ENCODE data around the gene LSM7. TPM values are rescaled to one million over a fixed set of nuclear protein-coding genes. Genes with fewer than 3 reads are reported as not detected.

The LSM7 gene
- polyA plus RNA-seq, 2 donors: 223 to 245 TPM

GRCh38 chr19:2345794-2346663 lies 17.6 kb upstream of the LSM7 start:
- H3K4me3 ChIP-seq (ENCODE audit: low read depth in 1 of 2, low read length in 2 of 2): no peak overlapping the region
- H3K27me3 ChIP-seq (ENCODE audit: control insufficient read depth in 1 of 2, insufficient read depth in 2 of 2, low read length in 2 of 2): no peaks in the 10 kb centered on the region
- no peak overlapping the region for H3K27ac ChIP-seq (ENCODE audit: low read depth in 2 of 2, low read length in 1 of 2)
- peaks cover 0 to 3% of the 10 kb centered on the region in 2 donors for H3K9me3 ChIP-seq (ENCODE audit: control insufficient read depth in 2 of 2, insufficient read depth in 1 of 2, low read depth in 1 of 2, low read length in 1 of 2)
- peaks cover 0 to 18% of the 10 kb centered on the region in 2 donors for H3K36me3 ChIP-seq (ENCODE audit: control insufficient read depth in 2 of 2, insufficient read depth in 2 of 2, low read length in 1 of 2)
- H3K4me1 ChIP-seq (ENCODE audit: control insufficient read depth in 2 of 2, insufficient read depth in 2 of 2, low read length in 1 of 2): peaks cover 0 to 7% of the 10 kb centered on the region in 2 donors
- 67 to 72% methylated on average over 25 of the region's 25 CpGs for WGBS, 2 donors

DNA sequence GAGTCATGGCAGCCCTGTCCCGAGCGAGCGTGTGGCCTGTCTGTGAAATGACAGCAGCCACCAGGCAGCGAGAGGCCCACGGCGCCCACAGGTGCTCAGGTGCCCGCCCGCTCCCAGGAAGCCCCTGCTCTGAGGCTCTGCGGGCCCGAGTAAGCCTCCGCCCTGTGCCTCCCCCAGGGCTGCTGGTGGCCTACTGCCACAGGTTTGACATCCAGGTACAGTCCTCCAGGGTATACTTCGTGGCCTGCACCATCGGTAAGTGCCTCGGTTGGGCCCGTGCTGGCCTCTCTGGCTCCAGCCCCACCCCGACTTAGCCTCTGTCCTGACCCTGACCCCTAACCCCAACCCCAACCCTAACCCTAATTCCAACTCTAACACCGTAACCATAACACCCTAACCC lies 16.7 kb upstream of the LSM7 start:
- peaks cover 0 to 19% of the 10 kb centered on the region in 2 donors for H3K36me3 ChIP-seq (ENCODE audit: control insufficient read depth in 2 of 2, insufficient read depth in 2 of 2, low read length in 1 of 2)
- peaks cover 0 to 3% of the 10 kb centered on the region in 2 donors for H3K9me3 ChIP-seq (ENCODE audit: control insufficient read depth in 2 of 2, insufficient read depth in 1 of 2, low read depth in 1 of 2, low read length in 1 of 2)
- H3K4me1 ChIP-seq (ENCODE audit: control insufficient read depth in 2 of 2, insufficient read depth in 2 of 2, low read length in 1 of 2): peaks cover 0 to 7% of the 10 kb centered on the region in 2 donors
- H3K27me3 ChIP-seq (ENCODE audit: control insufficient read depth in 1 of 2, insufficient read depth in 2 of 2, low read length in 2 of 2): no peaks in the 10 kb centered on the region
- no peak overlapping the region for H3K27ac ChIP-seq (ENCODE audit: low read depth in 2 of 2, low read length in 1 of 2)
- 96 to 97% methylated on average over 17 of the region's 17 CpGs for WGBS, 2 donors
- no peak overlapping the region for H3K4me3 ChIP-seq (ENCODE audit: low read depth in 1 of 2, low read length in 2 of 2)

GRCh38 chr19:2344381-2344870 lies 16.0 kb upstream of the LSM7 start:
- WGBS, 2 donors: 93 to 94% methylated on average over 24 of the region's 24 CpGs

GRCh38 chr19:2343289-2343982 lies 15.1 kb upstream of the LSM7 start:
- 91 to 94% methylated on average over 31 of the region's 31 CpGs for WGBS, 2 donors

More at GRCh38 chr19:2344381-2344870, 16.0 kb upstream of the LSM7 start:
- no peaks in the 10 kb centered on the region for H3K27me3 ChIP-seq (ENCODE audit: control insufficient read depth in 1 of 2, insufficient read depth in 2 of 2, low read length in 2 of 2)
- no peak overlapping the region for H3K27ac ChIP-seq (ENCODE audit: low read depth in 2 of 2, low read length in 1 of 2)
- peaks cover 0 to 25% of the 10 kb centered on the region in 2 donors for H3K36me3 ChIP-seq (ENCODE audit: control insufficient read depth in 2 of 2, insufficient read depth in 2 of 2, low read length in 1 of 2)
- H3K4me3 ChIP-seq (ENCODE audit: low read depth in 1 of 2, low read length in 2 of 2): no peak overlapping the region
- peaks cover 0 to 3% of the 10 kb centered on the region in 2 donors for H3K9me3 ChIP-seq (ENCODE audit: control insufficient read depth in 2 of 2, insufficient read depth in 1 of 2, low read depth in 1 of 2, low read length in 1 of 2)
- H3K4me1 ChIP-seq (ENCODE audit: control insufficient read depth in 2 of 2, insufficient read depth in 2 of 2, low read length in 1 of 2): peaks cover 0 to 7% of the 10 kb centered on the region in 2 donors

GRCh38 chr19:2342656-2343288 lies 14.4 kb upstream of the LSM7 start:
- Histone ChIP-seq H3K4me1 (ENCODE audit: control insufficient read depth in 2 of 2, insufficient read depth in 2 of 2, low read length in 1 of 2) (peaks cover 0 to 7% of the 10 kb centered on the region in 2 donors), H3K9me3 (ENCODE audit: control insufficient read depth in 2 of 2, insufficient read depth in 1 of 2, low read depth in 1 of 2, low read length in 1 of 2) (peaks cover 0 to 3% of the 10 kb centered on the region in 2 donors), H3K4me3 (ENCODE audit: low read depth in 1 of 2, low read length in 2 of 2) (no peak overlapping the region), H3K27ac (ENCODE audit: low read depth in 2 of 2, low read length in 1 of 2) (no peak overlapping the region), H3K27me3 (ENCODE audit: control insufficient read depth in 1 of 2, insufficient read depth in 2 of 2, low read length in 2 of 2) (no peaks in the 10 kb centered on the region), H3K36me3 (ENCODE audit: control insufficient read depth in 2 of 2, insufficient read depth in 2 of 2, low read length in 1 of 2) (peaks cover 0 to 25% of the 10 kb centered on the region in 2 donors)
- WGBS, 2 donors: 96 to 98% methylated on average over 22 to 29 of the region's 29 CpGs

More at GRCh38 chr19:2343289-2343982, 15.1 kb upstream of the LSM7 start:
- no peak overlapping the region for H3K4me3 ChIP-seq (ENCODE audit: low read depth in 1 of 2, low read length in 2 of 2)
- peaks cover 0 to 3% of the 10 kb centered on the region in 2 donors for H3K9me3 ChIP-seq (ENCODE audit: control insufficient read depth in 2 of 2, insufficient read depth in 1 of 2, low read depth in 1 of 2, low read length in 1 of 2)
- H3K27ac ChIP-seq (ENCODE audit: low read depth in 2 of 2, low read length in 1 of 2): no peak overlapping the region
- no peaks in the 10 kb centered on the region for H3K27me3 ChIP-seq (ENCODE audit: control insufficient read depth in 1 of 2, insufficient read depth in 2 of 2, low read length in 2 of 2)
- peaks cover 0 to 7% of the 10 kb centered on the region in 2 donors for H3K4me1 ChIP-seq (ENCODE audit: control insufficient read depth in 2 of 2, insufficient read depth in 2 of 2, low read length in 1 of 2)
- peaks cover 0 to 27% of the 10 kb centered on the region in 2 donors for H3K36me3 ChIP-seq (ENCODE audit: control insufficient read depth in 2 of 2, insufficient read depth in 2 of 2, low read length in 1 of 2)

- Histone ChIP-seq H3K9me3 (ENCODE audit: control insufficient read depth in 2 of 2, insufficient read depth in 1 of 2, low read depth in 1 of 2, low read length in 1 of 2) (peaks cover 0 to 3% of the 10 kb centered on the region in 2 donors), H3K27ac (ENCODE audit: low read depth in 2 of 2, low read length in 1 of 2) (no peak overlapping the region), H3K4me1 (ENCODE audit: control insufficient read depth in 2 of 2, insufficient read depth in 2 of 2, low read length in 1 of 2) (peaks cover 0 to 7% of the 10 kb centered on the region in 2 donors), H3K4me3 (ENCODE audit: low read depth in 1 of 2, low read length in 2 of 2) (no peak overlapping the region), H3K27me3 (ENCODE audit: control insufficient read depth in 1 of 2, insufficient read depth in 2 of 2, low read length in 2 of 2) (no peaks in the 10 kb centered on the region), H3K36me3 (ENCODE audit: control insufficient read depth in 2 of 2, insufficient read depth in 2 of 2, low read length in 1 of 2) (peaks cover 0 to 25% of the 10 kb centered on the region in 2 donors)
- 54 to 63% methylated on average over 15 of the region's 15 CpGs for WGBS, 2 donors
Observed at GRCh38 chr19:2341982-2342381, 13.6 kb upstream of the LSM7 start.

- H3K36me3 ChIP-seq (ENCODE audit: control insufficient read depth in 2 of 2, insufficient read depth in 2 of 2, low read length in 1 of 2): peaks cover 0 to 29% of the 10 kb centered on the region in 2 donors
- peaks cover 0 to 7% of the 10 kb centered on the region in 2 donors for H3K4me1 ChIP-seq (ENCODE audit: control insufficient read depth in 2 of 2, insufficient read depth in 2 of 2, low read length in 1 of 2)
- H3K27me3 ChIP-seq (ENCODE audit: control insufficient read depth in 1 of 2, insufficient read depth in 2 of 2, low read length in 2 of 2): no peaks in the 10 kb centered on the region
- WGBS, 2 donors: 64 to 74% methylated on average over 20 to 24 of the region's 24 CpGs
- H3K27ac ChIP-seq (ENCODE audit: low read depth in 2 of 2, low read length in 1 of 2): no peak overlapping the region
- peaks cover 0 to 5% of the 10 kb centered on the region in 2 donors for H3K9me3 ChIP-seq (ENCODE audit: control insufficient read depth in 2 of 2, insufficient read depth in 1 of 2, low read depth in 1 of 2, low read length in 1 of 2)
- no peak overlapping the region for H3K4me3 ChIP-seq (ENCODE audit: low read depth in 1 of 2, low read length in 2 of 2)
Observed at GRCh38 chr19:2341244-2341751, 12.9 kb upstream of the LSM7 start.

DNA sequence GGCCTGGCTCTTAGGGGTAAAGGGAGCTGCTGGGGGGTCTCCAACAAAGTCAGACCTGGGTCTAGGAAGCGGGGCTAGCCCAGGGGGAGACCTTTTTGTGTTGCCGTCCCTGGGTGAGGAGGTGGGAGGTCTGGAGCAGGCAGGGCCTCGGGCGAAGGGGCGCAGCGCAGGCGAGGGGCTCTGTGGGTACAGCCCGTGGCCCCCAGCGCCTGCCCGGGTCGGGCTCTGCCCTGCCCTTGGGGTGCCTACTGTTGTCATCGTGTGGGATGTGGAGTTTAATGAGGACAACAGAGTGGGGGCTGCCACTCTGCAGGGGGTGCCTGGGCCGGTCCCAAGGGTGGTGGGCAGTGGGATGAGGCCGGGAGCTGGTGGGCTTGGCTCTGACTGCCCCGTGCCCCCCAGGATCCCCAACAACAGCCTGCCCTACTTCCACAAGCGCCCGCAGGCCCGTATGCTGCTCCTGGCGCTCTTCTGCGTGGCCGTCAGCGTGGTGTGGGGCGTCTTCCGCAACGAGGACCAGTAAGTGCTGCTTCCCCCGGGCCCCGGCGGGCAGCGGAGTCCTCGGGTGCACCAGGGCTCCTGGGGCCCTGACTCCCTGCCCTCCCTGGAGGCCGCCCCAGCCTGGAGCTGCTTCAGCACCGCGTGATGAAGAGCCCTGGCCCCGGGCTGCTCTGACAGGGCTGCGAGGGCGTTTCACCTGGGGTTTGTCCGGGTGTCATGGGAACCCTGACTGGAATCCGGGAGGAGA lies 12.3 kb upstream of the LSM7 start:
- Histone ChIP-seq H3K27me3 (ENCODE audit: control insufficient read depth in 1 of 2, insufficient read depth in 2 of 2, low read length in 2 of 2) (no peaks in the 10 kb centered on the region), H3K36me3 (ENCODE audit: control insufficient read depth in 2 of 2, insufficient read depth in 2 of 2, low read length in 1 of 2) (peaks cover 0 to 29% of the 10 kb centered on the region in 2 donors), H3K9me3 (ENCODE audit: control insufficient read depth in 2 of 2, insufficient read depth in 1 of 2, low read depth in 1 of 2, low read length in 1 of 2) (peaks cover 0 to 5% of the 10 kb centered on the region in 2 donors), H3K27ac (ENCODE audit: low read depth in 2 of 2, low read length in 1 of 2) (no peak overlapping the region), H3K4me3 (ENCODE audit: low read depth in 1 of 2, low read length in 2 of 2) (no peak overlapping the region), H3K4me1 (ENCODE audit: control insufficient read depth in 2 of 2, insufficient read depth in 2 of 2, low read length in 1 of 2) (peaks cover 0 to 9% of the 10 kb centered on the region in 2 donors)
- WGBS, 2 donors: 81 to 87% methylated on average over 38 of the region's 38 CpGs
